Caco-2 (cell line): ENCODE measurements around the gene SMNDC1. TPM values are rescaled to one million over a fixed set of nuclear protein-coding genes. Genes with fewer than 3 reads are reported as not detected.

Experiments
- BruUV-seq: library from RNA; stranded (reverse); fragments of 400-500 nt; replicated peaks from 2 replicates; lab custom pipeline; 2021; lab: Mats Ljungman, UMichigan
- CTCF ChIA-PET: fragments of 300-600 bp; sonication (Branson Sonifier 250); formaldehyde crosslinking; loops from one replicate; lab custom pipeline; 2022; ENCODE audit warnings: antibody characterized with exemption; lab: Charles Lee
- POLR2A ChIA-PET: fragments of 300-600 bp; sonication (Branson Sonifier 250); formaldehyde crosslinking; loops from one replicate; lab custom pipeline; 2022; ENCODE audit warnings: antibody characterized with exemption; lab: Charles Lee
- DNase-seq, 2 experiments: peaks; one replicate each; pipeline versions ENCODE4 v3.0.0 to v3.0.0-alpha.2; 2020 to 2022
- H3K27me3 ChIP-seq: replicated peaks from 2 replicates; pipeline ENCODE4 v1.6.0; 2011; ENCODE audit warnings: low read length; ENCODE audit not compliant: control insufficient read depth, insufficient read depth
- H3K36me3 ChIP-seq: 2 replicates; pipeline ENCODE4 v1.5.1; 2011; ENCODE audit warnings: low read length; ENCODE audit not compliant: control insufficient read depth, insufficient read depth
- H3K4me1 ChIP-seq: fragments of 250-450 bp; sonication (Bioruptor Pico); 2 replicates; pipeline ENCODE4 v1.5.1; 2020; ENCODE audit warnings: mild to moderate bottlenecking
- H3K4me3 ChIP-seq: 2 replicates; pipeline ENCODE4 v1.5.1; 2011; ENCODE audit warnings: low read depth, mild to moderate bottlenecking, control low read depth, low read length
- H3K9me3 ChIP-seq: fragments of 250-450 bp; sonication (Bioruptor Pico); 2 replicates; pipeline ENCODE4 v1.5.1; 2020; ENCODE audit warnings: mild to moderate bottlenecking, moderate library complexity
- H3K27ac Mint-ChIP-seq: one replicate; pipeline ENCODE4 v1.8.0; 2022; ENCODE audit warnings: mixed read lengths; ENCODE audit not compliant: unreplicated experiment
- H3K27me3 Mint-ChIP-seq: one replicate; pipeline ENCODE4 v1.8.0; 2022; ENCODE audit warnings: mixed read lengths; ENCODE audit not compliant: insufficient read depth, unreplicated experiment
- H3K36me3 Mint-ChIP-seq: one replicate; pipeline ENCODE4 v1.8.0; 2022; ENCODE audit warnings: mild to moderate bottlenecking, mixed read lengths; ENCODE audit not compliant: insufficient read depth, unreplicated experiment
- H3K4me1 Mint-ChIP-seq: one replicate; pipeline ENCODE4 v1.8.0; 2022; ENCODE audit warnings: low read depth, mixed read lengths; ENCODE audit not compliant: unreplicated experiment
- H3K4me3 Mint-ChIP-seq: one replicate; pipeline ENCODE4 v1.8.0; 2022; ENCODE audit warnings: mild to moderate bottlenecking, moderate library complexity, mixed read lengths; ENCODE audit not compliant: unreplicated experiment
- H3K9me3 Mint-ChIP-seq: one replicate; pipeline ENCODE4 v1.8.0; 2022; ENCODE audit warnings: mixed read lengths; ENCODE audit not compliant: unreplicated experiment
- CTCF ChIP-seq, 2 experiments: fragments of 200-600 bp in 1 of 2; IDR thresholded peaks; 1 replicate in 1 of 2; 2 replicates in 1 of 2; pipeline versions ENCODE4 v1.5.1 to v1.8.0; 2011 to 2022; ENCODE audit warnings: antibody characterized with exemption in 1 of 2, control low read depth in 1 of 2, inconsistent platforms in 1 of 2, low read depth in 1 of 2, low read length in 1 of 2, mild to moderate bottlenecking in 1 of 2, moderate library complexity in 1 of 2; ENCODE audit not compliant: insufficient read depth in 1 of 2, severe bottlenecking in 1 of 2, unreplicated experiment in 1 of 2
- intact Hi-C: fragments of 100-400 bp; cut with micrococcal nuclease; formaldehyde crosslinking; loops from one replicate; pipeline ENCODE4 v1.10.0; 2022; ENCODE audit not compliant: unreplicated experiment
- total RNA-seq: library from RNA; stranded (reverse); gene quantifications from 2 replicates; pipeline ENCODE4 v1.2.3, GENCODE V29; 2022

Gene SMNDC1
- total RNA-seq, 1 experiment from 2014 or later, result 52.4 TPM

DNA sequence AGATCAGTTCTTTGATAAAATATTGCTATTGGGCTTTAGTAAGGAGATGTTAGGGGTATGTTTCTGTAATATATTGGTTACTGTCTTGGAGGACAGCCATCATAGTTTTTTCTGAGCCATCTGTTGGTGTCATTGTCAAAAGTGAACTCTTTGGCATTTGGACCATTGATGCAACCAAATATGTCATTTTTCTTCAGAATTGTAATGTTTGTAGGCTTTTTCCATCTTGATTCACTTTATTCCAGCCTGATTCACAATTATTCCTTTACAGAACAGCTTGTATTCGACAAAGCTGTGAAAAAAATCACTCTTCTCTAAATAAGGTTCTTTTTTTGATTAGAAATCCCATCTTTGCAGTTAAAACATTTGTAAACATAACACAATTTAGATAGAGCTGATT lies 37.4 kb downstream of the SMNDC1 start:
- no peaks in the 10 kb centered on the region for H3K36me3 ChIP-seq
- H3K27me3 ChIP-seq, result no peaks in the 10 kb centered on the region
- H3K9me3 ChIP-seq, result no peaks in the 10 kb centered on the region
- peaks cover 25% of the 10 kb centered on the region for H3K4me1 Mint-ChIP-seq
- no peaks in the 10 kb centered on the region for H3K27me3 Mint-ChIP-seq
- no peak overlapping the region for H3K4me3 Mint-ChIP-seq
- ChIA-PET CTCF (no interaction called here), POLR2A (no interaction called here)
- H3K9me3 Mint-ChIP-seq, result no peaks in the 10 kb centered on the region
- no peak for TF ChIP-seq CTCF (IDR thresholded peaks at IDR 0.05; ENCODE audit: insufficient read depth in 1 of 2, low read depth in 1 of 2, low read length in 1 of 2, severe bottlenecking in 1 of 2, unreplicated experiment in 1 of 2)
- H3K4me1 ChIP-seq, result peaks cover 15% of the 10 kb centered on the region; the same call in 1 of the 2 replicates
- intact Hi-C loops, result no loop called here
- no peak overlapping the region for H3K27ac Mint-ChIP-seq
- H3K4me3 ChIP-seq, result no peak overlapping the region
- no peaks in the 10 kb centered on the region for H3K36me3 Mint-ChIP-seq
- BruUV-seq, result no TSS peak
- DNase-seq, result no peak

DNA sequence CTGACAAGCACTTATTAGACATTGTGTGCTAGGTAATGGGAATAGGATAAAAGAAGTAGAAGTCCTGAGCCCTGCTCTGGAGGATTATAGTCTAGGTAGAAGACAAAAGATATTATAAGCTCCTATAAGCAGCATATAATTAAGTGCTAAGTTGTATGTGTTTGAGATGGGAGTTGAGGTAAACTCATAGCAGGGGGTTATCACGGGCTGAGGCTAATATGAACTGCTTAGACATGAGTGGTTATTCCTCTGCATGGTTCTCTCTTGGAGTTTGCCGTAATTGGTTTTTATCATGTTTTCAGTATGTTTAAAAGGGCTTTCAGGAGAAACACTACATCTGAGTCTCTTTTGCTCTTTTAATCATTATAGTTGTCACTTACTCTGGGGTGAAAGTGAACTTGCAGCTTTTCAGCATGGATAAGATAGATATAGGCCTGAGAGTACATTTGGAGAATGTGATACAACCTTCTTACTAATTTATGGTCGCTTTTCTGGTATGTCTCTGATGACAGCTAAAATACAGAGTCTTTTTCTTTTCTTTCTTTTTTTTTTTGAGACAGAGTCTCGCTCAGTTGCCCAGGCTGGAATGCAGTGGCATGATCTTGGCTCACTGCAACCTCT lies 39.0 kb downstream of the SMNDC1 start:
- POLR2A ChIA-PET, result no interaction called here
- Histone ChIP-seq H3K4me3 (no peak overlapping the region), H3K36me3 (no peaks in the 10 kb centered on the region), H3K27me3 (no peaks in the 10 kb centered on the region), H3K9me3 (no peaks in the 10 kb centered on the region), H3K4me1 (peaks cover 12% of the 10 kb centered on the region; the same call in 1 of the 2 replicates)
- peaks cover 13% of the 10 kb centered on the region for H3K4me1 Mint-ChIP-seq
- no peaks in the 10 kb centered on the region for H3K9me3 Mint-ChIP-seq
- no peaks in the 10 kb centered on the region for H3K36me3 Mint-ChIP-seq
- intact Hi-C loops, result no loop called here
- CTCF ChIA-PET, result no interaction called here
- BruUV-seq, result no TSS peak
- no peak for TF ChIP-seq CTCF (IDR thresholded peaks at IDR 0.05; ENCODE audit: insufficient read depth in 1 of 2, low read depth in 1 of 2, low read length in 1 of 2, severe bottlenecking in 1 of 2, unreplicated experiment in 1 of 2)
- no peaks in the 10 kb centered on the region for H3K27me3 Mint-ChIP-seq
- H3K4me3 Mint-ChIP-seq, result no peak overlapping the region
- no peak for DNase-seq
- H3K27ac Mint-ChIP-seq, result no peak overlapping the region

DNA sequence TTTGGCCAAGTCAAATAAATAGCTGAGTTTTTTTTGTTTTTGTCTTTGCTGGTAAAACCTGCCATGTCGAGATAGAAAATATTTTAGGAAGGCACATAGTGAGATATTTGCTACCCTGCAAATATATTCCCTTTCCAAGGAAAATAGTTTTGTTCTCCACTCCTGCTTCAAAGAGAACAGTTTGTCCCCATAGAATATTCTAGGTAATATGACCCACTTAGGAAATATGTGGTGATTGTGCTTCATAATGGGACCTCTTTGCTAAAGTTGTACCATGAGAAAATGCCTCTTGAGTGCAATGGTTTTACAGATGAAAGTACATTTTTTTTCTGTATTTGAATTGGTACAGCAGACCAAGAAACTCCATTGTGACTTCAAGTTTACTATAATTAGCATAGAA lies 41.6 kb downstream of the SMNDC1 start:
- BruUV-seq, result no TSS peak
- Histone ChIP-seq H3K36me3 (no peaks in the 10 kb centered on the region), H3K9me3 (no peaks in the 10 kb centered on the region), H3K4me3 (no peak overlapping the region), H3K4me1 (no peaks in the 10 kb centered on the region), H3K27me3 (no peaks in the 10 kb centered on the region)
- no peaks in the 10 kb centered on the region for H3K9me3 Mint-ChIP-seq
- no peaks in the 10 kb centered on the region for H3K36me3 Mint-ChIP-seq
- H3K4me1 Mint-ChIP-seq, result no peaks in the 10 kb centered on the region
- intact Hi-C loops, result no loop called here
- no peak for DNase-seq
- ChIA-PET POLR2A (no interaction called here), CTCF (no interaction called here)
- no peaks in the 10 kb centered on the region for H3K27me3 Mint-ChIP-seq
- no peak overlapping the region for H3K4me3 Mint-ChIP-seq
- TF ChIP-seq CTCF (IDR thresholded peaks at IDR 0.05; ENCODE audit: insufficient read depth in 1 of 2, low read depth in 1 of 2, low read length in 1 of 2, severe bottlenecking in 1 of 2, unreplicated experiment in 1 of 2), result no peak
- H3K27ac Mint-ChIP-seq, result no peak overlapping the region
